Endothelial cell (in vitro differentiated cells): ENCODE results near the gene ANXA2. TPM values are rescaled to one million over a fixed set of nuclear protein-coding genes. Genes with fewer than 3 reads are reported as not detected.
"Not testable (repeated sequence)": the region's sequence is repeated elsewhere in the genome, so short reads cannot be mapped to it uniquely, and the experiment has no call there.

ENCODE experiments used
- DNase-seq: peaks from one replicate; pipeline ENCODE4 v3.0.0; 2021; ENCODE audit warnings: low spot score
- H3K27ac Mint-ChIP-seq: one replicate; pipeline ENCODE4 v1.8.0; 2021; ENCODE audit warnings: mixed read lengths, inconsistent platforms; ENCODE audit not compliant: unreplicated experiment
- H3K27me3 Mint-ChIP-seq: one replicate; pipeline ENCODE4 v1.8.0; 2021; ENCODE audit warnings: mild to moderate bottlenecking, moderate library complexity, mixed read lengths, inconsistent platforms; ENCODE audit not compliant: unreplicated experiment
- H3K36me3 Mint-ChIP-seq: one replicate; pipeline ENCODE4 v1.8.0; 2021; ENCODE audit warnings: mild to moderate bottlenecking, low read depth, mixed read lengths, inconsistent platforms; ENCODE audit not compliant: unreplicated experiment
- H3K4me1 Mint-ChIP-seq: one replicate; pipeline ENCODE4 v1.8.0; 2021; ENCODE audit warnings: mild to moderate bottlenecking, mixed read lengths, inconsistent platforms; ENCODE audit not compliant: unreplicated experiment
- H3K4me3 Mint-ChIP-seq: one replicate; pipeline ENCODE4 v1.8.0; 2021; ENCODE audit warnings: mild to moderate bottlenecking, mixed read lengths, inconsistent platforms; ENCODE audit not compliant: unreplicated experiment
- H3K9me3 Mint-ChIP-seq: one replicate; pipeline ENCODE4 v1.8.0; 2021; ENCODE audit warnings: mixed read lengths, inconsistent platforms; ENCODE audit not compliant: unreplicated experiment
- CTCF ChIP-seq: fragments of 200-600 bp; sonication (generic); IDR thresholded peaks from one replicate; pipeline ENCODE4 v1.5.0; 2021; ENCODE audit warnings: antibody characterized with exemption; ENCODE audit not compliant: unreplicated experiment
- total RNA-seq: library from RNA; stranded (reverse); fragmentation: NEBNext Ultra II Directional; extraction: Animal tissue kit (Norgen Biotek cat#: 25700); gene quantifications from one replicate; pipeline ENCODE4 v1.2.1, GENCODE V29; 2021; ENCODE audit not compliant: unreplicated experiment

The ANXA2 gene
- total RNA-seq, 1 donor from 2014 or later: 283 TPM

GRCh38 chr15:60340207-60340921, 57.4 kb downstream of the ANXA2 start:
- Mint-ChIP-seq H3K36me3 (no peaks in the 10 kb centered on the region), H3K4me1 (peaks cover 4% of the 10 kb centered on the region), H3K9me3 (no peaks in the 10 kb centered on the region), H3K27ac (no peak overlapping the region), H3K27me3 (peaks cover 2% of the 10 kb centered on the region), H3K4me3 (no peak overlapping the region)
- TF ChIP-seq CTCF: no peak
- DNase-seq: no peak

GRCh38 chr15:60339236-60339635, 58.5 kb downstream of the ANXA2 start:
- TF ChIP-seq CTCF: no peak
- Mint-ChIP-seq H3K9me3 (no peaks in the 10 kb centered on the region), H3K4me1 (peaks cover 4% of the 10 kb centered on the region), H3K27ac (no peak overlapping the region), H3K4me3 (no peak overlapping the region), H3K36me3 (no peaks in the 10 kb centered on the region), H3K27me3 (no peaks in the 10 kb centered on the region)
- no peak for DNase-seq

GRCh38 chr15:60338810-60339209, 59.0 kb downstream of the ANXA2 start:
- Mint-ChIP-seq H3K9me3 (no peaks in the 10 kb centered on the region), H3K27ac (no peak overlapping the region), H3K4me3 (no peak overlapping the region), H3K4me1 (peaks cover 4% of the 10 kb centered on the region), H3K36me3 (no peaks in the 10 kb centered on the region), H3K27me3 (no peaks in the 10 kb centered on the region)
- no peak for TF ChIP-seq CTCF
- no peak for DNase-seq

- Mint-ChIP-seq H3K9me3 (no peaks in the 10 kb centered on the region), H3K4me1 (no peaks in the 10 kb centered on the region), H3K4me3 (no peak overlapping the region), H3K27ac (no peak overlapping the region), H3K36me3 (no peaks in the 10 kb centered on the region), H3K27me3 (no peaks in the 10 kb centered on the region)
- no peak for DNase-seq
- no peak for TF ChIP-seq CTCF
Observed at GRCh38 chr15:60337076-60337475, 60.7 kb downstream of the ANXA2 start.

- H3K9me3 Mint-ChIP-seq, H3K4me3 Mint-ChIP-seq: not testable (repeated sequence)
Observed at GRCh38 chr15:60335296-60335695, 62.5 kb downstream of the ANXA2 start.

More at GRCh38 chr15:60335296-60335695, 62.5 kb downstream of the ANXA2 start:
- not testable (repeated sequence) for DNase-seq, H3K36me3 Mint-ChIP-seq, H3K4me1 Mint-ChIP-seq, H3K27me3 Mint-ChIP-seq, H3K27ac Mint-ChIP-seq
